Keratinocyte (primary cell): Measurements from ENCODE around the gene RASD2. TPM values are rescaled to one million over a fixed set of nuclear protein-coding genes. Genes with fewer than 3 reads are reported as not detected.

Experiments
- DNase-seq: peaks from one replicate; pipeline ENCODE4 v3.0.0-alpha.2; 2011; ENCODE audit warnings: low read depth, missing footprints, low spot score
- FAIRE-seq: peaks from 2 replicates; lab custom pipeline; 2011; peaks lifted over from hg19 to GRCh38; lab: Jason Lieb, UNC
- H2AFZ ChIP-seq: 2 replicates; pipeline ENCODE4 v1.6.0; 2012; ENCODE audit warnings: low read length, control low read depth, inconsistent platforms; ENCODE audit not compliant: control insufficient read depth
- H3K27ac ChIP-seq: 2 replicates; pipeline ENCODE4 v1.5.1; 2011; ENCODE audit warnings: low read length; ENCODE audit not compliant: control insufficient read depth, insufficient read depth
- H3K27me3 ChIP-seq: 3 replicates; pipeline ENCODE4 v1.6.0; 2011; ENCODE audit warnings: low read length; ENCODE audit not compliant: control insufficient read depth, insufficient read depth; ENCODE audit errors: extremely low read depth
- H3K36me3 ChIP-seq, 2 experiments: 2 replicates in 1 of 2; 3 replicates in 1 of 2; pipeline ENCODE4 v1.5.1; 2011; ENCODE audit warnings: low read length in 2 of 2, mild to moderate bottlenecking in 1 of 2; ENCODE audit not compliant: control insufficient read depth in 2 of 2, insufficient read depth in 2 of 2; ENCODE audit errors: extremely low read depth in 1 of 2
- H3K4me1 ChIP-seq: 3 replicates; pipeline ENCODE4 v1.5.1; 2011; ENCODE audit warnings: low read length; ENCODE audit not compliant: control insufficient read depth, insufficient read depth; ENCODE audit errors: extremely low read depth
- H3K4me2 ChIP-seq: 3 replicates; pipeline ENCODE4 v1.6.0; 2011; ENCODE audit warnings: low read depth, low read length; ENCODE audit not compliant: control insufficient read depth, insufficient read depth; ENCODE audit errors: extremely low read depth
- H3K4me3 ChIP-seq, 3 experiments: fragments of 200-600 bp in 1 of 3; sonication (generic) in 1 of 3; 2 replicates in 2 of 3; 3 replicates in 1 of 3; pipeline ENCODE4 v1.5.1; 2011 to 2016; ENCODE audit warnings: low read length in 3 of 3, mild to moderate bottlenecking in 3 of 3, control low read depth in 2 of 3, inconsistent platforms in 1 of 3, low read depth in 1 of 3, mixed read lengths in 1 of 3, mixed run types in 1 of 3, moderate library complexity in 1 of 3; ENCODE audit not compliant: control insufficient read depth in 2 of 3, insufficient read depth in 2 of 3; ENCODE audit errors: extremely low read depth in 1 of 3
- H3K79me2 ChIP-seq: 2 replicates; pipeline ENCODE4 v1.6.0; 2012; ENCODE audit warnings: low read length; ENCODE audit not compliant: control insufficient read depth, insufficient read depth
- H3K9ac ChIP-seq: 3 replicates; pipeline ENCODE4 v1.6.0; 2011; ENCODE audit warnings: low read length; ENCODE audit not compliant: control insufficient read depth, insufficient read depth; ENCODE audit errors: extremely low read depth
- H3K9me1 ChIP-seq: 3 replicates; pipeline ENCODE4 v1.6.0; 2011; ENCODE audit warnings: low read length; ENCODE audit not compliant: control insufficient read depth, insufficient read depth; ENCODE audit errors: extremely low read depth
- H3K9me3 ChIP-seq: 2 replicates; pipeline ENCODE4 v1.5.1; 2012; ENCODE audit warnings: low read depth, low read length; ENCODE audit not compliant: control insufficient read depth
- H4K20me1 ChIP-seq: 3 replicates; pipeline ENCODE4 v1.6.0; 2011; ENCODE audit warnings: low read length; ENCODE audit not compliant: control insufficient read depth, insufficient read depth; ENCODE audit errors: extremely low read depth
- EZH2 ChIP-seq: IDR thresholded peaks from one replicate; pipeline ENCODE4 v1.6.1; 2012; ENCODE audit warnings: inconsistent platforms, mild to moderate bottlenecking, low read length, moderate library complexity
- dilution Hi-C: fragments of 300-500 bp; cut with MboI; formaldehyde crosslinking; loops from one replicate; pipeline ENCODE4 v1.7.0; 2020; ENCODE audit warnings: low sequenced_read_pairs; ENCODE audit not compliant: extremely low pct_ligation_motif_present
- polyA plus RNA-seq, 5 experiments: library from polyadenylated mRNA; depleted of rRNA in 3 of 5; stranded (reverse) in 3 of 5; stranded (forward) in 1 of 5; unstranded in 1 of 5; fragments of >200 nt; gene quantifications; 1 replicate in 1 of 5; 2 replicates in 3 of 5; 3 replicates in 1 of 5; pipeline versions ENCODE4 v1.2.1 to v1.2.3, GENCODE V29; 2011 to 2012; ENCODE audit warnings: missing spikeins in 2 of 5, low read depth in 1 of 5, low replicate concordance in 1 of 5
- TF ChIP-seq, protein P1 (sequence below), 3 experiments: IDR thresholded peaks in 1 of 3; conservative IDR thresholded peaks in 1 of 3; optimal IDR thresholded peaks in 1 of 3; 2 replicates in 2 of 3; 3 replicates in 1 of 3; pipeline versions ENCODE3 to v1.5.1; 2011; ENCODE audit warnings: low read length in 3 of 3, mild to moderate bottlenecking in 3 of 3, moderate library complexity in 2 of 3, control low read depth in 1 of 3, inconsistent platforms in 1 of 3; ENCODE audit not compliant: insufficient read depth in 2 of 3; ENCODE audit errors: extremely low read depth in 1 of 3

RASD2 gene
- polyA plus RNA-seq, 1 donor (not counting 4 experiments of a cell fraction or from before 2014, with no cell fraction given): 0.03 TPM

DNA sequence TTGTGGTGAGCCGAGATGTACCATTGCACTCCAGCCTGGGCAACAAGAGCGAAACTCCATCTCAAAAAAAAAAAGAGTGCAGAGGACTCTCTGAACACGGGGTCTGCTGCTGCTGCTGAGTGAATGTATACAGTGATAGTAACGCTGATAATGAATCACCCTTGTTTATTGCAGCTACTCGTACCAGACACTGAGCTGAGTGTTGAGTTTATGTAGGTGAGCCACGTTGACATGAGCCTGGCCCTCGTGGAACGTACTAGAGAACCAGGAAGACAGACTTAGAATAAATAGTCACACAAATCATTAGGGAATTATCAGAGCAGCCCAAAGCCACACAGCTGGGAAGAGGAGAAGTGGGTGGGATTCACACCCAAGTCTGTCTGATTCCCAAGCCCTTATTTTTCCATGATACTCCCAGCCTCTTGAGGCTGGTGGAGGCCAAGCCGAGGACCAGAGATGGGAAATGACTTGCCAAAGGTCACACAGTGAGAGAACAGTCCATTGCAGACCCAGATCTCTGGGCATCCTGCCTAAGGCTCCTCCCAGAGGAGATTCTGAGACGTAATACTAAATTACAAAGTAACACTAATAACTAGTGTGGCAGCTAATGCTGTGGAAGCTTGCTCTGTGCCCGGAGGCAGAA, 41.7 kb downstream of the RASD2 start:
- H3K4me3 ChIP-seq: no peak overlapping the region
- dilution Hi-C loops: no loop called here
- H2AFZ ChIP-seq: no peak overlapping the region
- no peaks in the 10 kb centered on the region for H3K9me1 ChIP-seq
- TF ChIP-seq EZH2: no peak
- TF ChIP-seq, protein P1, sequence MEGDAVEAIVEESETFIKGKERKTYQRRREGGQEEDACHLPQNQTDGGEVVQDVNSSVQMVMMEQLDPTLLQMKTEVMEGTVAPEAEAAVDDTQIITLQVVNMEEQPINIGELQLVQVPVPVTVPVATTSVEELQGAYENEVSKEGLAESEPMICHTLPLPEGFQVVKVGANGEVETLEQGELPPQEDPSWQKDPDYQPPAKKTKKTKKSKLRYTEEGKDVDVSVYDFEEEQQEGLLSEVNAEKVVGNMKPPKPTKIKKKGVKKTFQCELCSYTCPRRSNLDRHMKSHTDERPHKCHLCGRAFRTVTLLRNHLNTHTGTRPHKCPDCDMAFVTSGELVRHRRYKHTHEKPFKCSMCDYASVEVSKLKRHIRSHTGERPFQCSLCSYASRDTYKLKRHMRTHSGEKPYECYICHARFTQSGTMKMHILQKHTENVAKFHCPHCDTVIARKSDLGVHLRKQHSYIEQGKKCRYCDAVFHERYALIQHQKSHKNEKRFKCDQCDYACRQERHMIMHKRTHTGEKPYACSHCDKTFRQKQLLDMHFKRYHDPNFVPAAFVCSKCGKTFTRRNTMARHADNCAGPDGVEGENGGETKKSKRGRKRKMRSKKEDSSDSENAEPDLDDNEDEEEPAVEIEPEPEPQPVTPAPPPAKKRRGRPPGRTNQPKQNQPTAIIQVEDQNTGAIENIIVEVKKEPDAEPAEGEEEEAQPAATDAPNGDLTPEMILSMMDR (optimal IDR thresholded peaks at IDR 0.05 in 1 of 3, IDR thresholded peaks at IDR 0.05 in 1 of 3, conservative IDR thresholded peaks at IDR 0.05 in 1 of 3; ENCODE audit: extremely low read depth in 1 of 3, insufficient read depth in 2 of 3, low read length in 3 of 3): no peak
- FAIRE-seq (peak; percentile 5), DNase-seq (no peak)
- H3K4me1 ChIP-seq: no peaks in the 10 kb centered on the region
- H3K79me2 ChIP-seq: no peaks in the 10 kb centered on the region
- no peaks in the 10 kb centered on the region for H3K9me3 ChIP-seq
- H3K9ac ChIP-seq: no peak overlapping the region
- no peaks in the 10 kb centered on the region for H3K27me3 ChIP-seq
- no peak overlapping the region for H3K27ac ChIP-seq
- H4K20me1 ChIP-seq: no peaks in the 10 kb centered on the region
- H3K4me2 ChIP-seq: no peak overlapping the region
- no peaks in the 10 kb centered on the region for H3K36me3 ChIP-seq

DNA sequence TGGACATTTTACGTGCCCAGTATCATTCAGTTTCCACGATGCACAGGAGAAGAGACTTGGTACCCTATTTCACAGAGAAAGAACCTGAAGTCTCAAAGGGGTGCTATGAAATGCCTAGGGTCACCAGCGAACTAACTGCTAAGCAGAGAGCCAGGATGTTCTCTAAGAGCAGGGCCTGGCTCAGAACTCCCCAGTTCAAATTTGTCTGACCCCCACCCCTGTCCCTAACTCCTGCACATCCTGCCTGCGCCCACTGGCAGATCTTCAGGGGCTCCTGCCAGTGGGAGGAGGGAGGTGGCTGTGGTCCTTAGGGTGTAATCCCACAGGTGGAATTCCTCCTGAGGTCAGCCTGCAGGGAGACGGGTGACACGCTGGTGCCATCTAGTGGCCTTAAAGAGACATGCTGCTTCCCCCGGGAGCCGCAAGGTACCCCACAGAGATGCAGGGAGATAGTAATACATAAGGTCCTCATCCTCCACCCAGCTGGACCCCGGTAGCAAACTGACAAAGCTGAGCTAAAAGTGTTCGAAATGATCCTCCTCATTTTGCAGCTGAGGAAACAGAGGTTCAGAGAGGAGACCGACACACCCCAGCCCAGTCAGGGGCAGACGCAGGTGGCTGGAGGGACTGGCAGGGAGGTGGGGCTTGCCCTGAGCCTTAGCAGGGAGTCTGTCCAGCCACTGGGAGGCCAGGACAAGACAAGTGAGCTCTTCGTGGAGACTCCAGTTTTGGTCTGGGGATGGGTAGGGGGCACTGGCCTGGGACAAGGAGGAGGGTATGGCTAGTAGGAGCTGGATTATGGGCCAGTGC, 42.4 kb downstream of the RASD2 start:
- dilution Hi-C loops: no loop called here
- no peak overlapping the region for H3K27ac ChIP-seq
- no peak overlapping the region for H3K4me2 ChIP-seq
- no peak overlapping the region for H3K9ac ChIP-seq
- H3K4me1 ChIP-seq: no peaks in the 10 kb centered on the region
- no peaks in the 10 kb centered on the region for H4K20me1 ChIP-seq
- no peak overlapping the region for H2AFZ ChIP-seq
- TF ChIP-seq, protein P1 (optimal IDR thresholded peaks at IDR 0.05 in 1 of 3, IDR thresholded peaks at IDR 0.05 in 1 of 3, conservative IDR thresholded peaks at IDR 0.05 in 1 of 3; ENCODE audit: extremely low read depth in 1 of 3, insufficient read depth in 2 of 3, low read length in 3 of 3): peak; percentile 89 to 97 (median 96)
- TF ChIP-seq EZH2: no peak
- no peak overlapping the region for H3K4me3 ChIP-seq
- H3K9me1 ChIP-seq: no peaks in the 10 kb centered on the region
- H3K9me3 ChIP-seq: no peaks in the 10 kb centered on the region
- H3K79me2 ChIP-seq: no peaks in the 10 kb centered on the region
- H3K36me3 ChIP-seq: no peaks in the 10 kb centered on the region
- DNase-seq (no peak), FAIRE-seq (peak; percentile 82)
- H3K27me3 ChIP-seq: no peaks in the 10 kb centered on the region
